ENCODE results near the gene KDM3B.

Gene KDM3B

DNA sequence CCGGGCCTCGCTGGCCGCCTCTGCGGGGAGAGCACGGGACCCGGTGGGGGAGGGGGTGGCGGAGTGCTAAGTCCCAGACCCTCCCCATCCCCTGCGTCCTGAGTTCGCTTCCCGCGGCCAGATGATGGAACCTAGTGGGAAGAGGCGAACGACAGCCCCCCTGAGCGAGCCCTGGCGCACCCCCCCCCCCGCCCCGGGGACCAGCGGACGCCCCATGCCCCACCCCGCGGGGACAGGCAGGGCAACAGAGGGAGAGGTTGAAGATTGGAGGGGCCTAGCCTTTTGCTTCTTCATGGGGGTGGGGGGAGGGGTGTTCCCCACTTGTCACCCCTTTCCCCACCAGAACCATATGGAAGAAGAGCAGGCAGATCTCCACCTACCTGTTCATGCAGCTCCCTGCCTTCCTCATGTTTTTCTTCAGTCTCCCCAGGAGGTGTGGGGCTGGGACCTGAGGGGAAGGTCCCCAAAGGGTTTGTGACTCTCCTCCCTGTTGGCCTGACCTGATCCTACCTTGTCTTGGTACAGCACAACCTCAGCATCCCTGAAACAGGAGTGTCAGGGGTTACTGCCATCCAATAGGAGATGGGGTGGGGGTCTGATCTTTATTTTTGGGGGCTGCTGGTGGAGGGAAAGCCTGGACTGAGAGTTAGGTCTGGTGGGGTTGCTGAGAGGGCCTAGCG, 13.9 kb upstream of the KDM3B start:
- ChIA-PET CTCF (interaction anchor here (0.7 to 16.0 kb wide), 4 partner anchors 14 to 158 kb away, joined by 4 to 267 read pairs (median 4); partner anchors contain the start of gene KDM3B), POLR2A (interaction anchor here (0.6 to 3.7 kb wide), 13 partner anchors 10 to 171 kb away, joined by 3 to 121 read pairs (median 3); partner anchors contain the start of genes CDC23, EGR1, KDM3B and KIF20A)

DNA sequence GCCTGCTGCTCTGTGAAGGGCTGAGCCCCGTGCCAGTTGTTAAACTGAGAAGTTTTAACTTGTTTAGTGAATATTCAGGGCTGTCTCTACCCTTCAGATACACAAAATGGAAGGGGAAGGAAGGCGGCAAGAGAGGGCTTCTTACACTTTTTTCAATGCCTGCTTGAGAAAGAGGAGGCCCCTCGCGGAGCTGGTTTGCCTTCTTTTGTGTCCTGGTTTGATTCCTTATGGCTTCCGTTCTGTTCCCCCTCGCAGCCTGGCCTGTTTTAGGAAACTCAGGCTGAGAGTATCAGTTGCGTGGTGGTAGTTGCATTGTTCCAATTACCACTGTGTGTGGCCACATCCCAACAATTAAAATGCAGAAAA, 13.4 kb upstream of the KDM3B start:
- TF ChIP-seq, protein P1, sequence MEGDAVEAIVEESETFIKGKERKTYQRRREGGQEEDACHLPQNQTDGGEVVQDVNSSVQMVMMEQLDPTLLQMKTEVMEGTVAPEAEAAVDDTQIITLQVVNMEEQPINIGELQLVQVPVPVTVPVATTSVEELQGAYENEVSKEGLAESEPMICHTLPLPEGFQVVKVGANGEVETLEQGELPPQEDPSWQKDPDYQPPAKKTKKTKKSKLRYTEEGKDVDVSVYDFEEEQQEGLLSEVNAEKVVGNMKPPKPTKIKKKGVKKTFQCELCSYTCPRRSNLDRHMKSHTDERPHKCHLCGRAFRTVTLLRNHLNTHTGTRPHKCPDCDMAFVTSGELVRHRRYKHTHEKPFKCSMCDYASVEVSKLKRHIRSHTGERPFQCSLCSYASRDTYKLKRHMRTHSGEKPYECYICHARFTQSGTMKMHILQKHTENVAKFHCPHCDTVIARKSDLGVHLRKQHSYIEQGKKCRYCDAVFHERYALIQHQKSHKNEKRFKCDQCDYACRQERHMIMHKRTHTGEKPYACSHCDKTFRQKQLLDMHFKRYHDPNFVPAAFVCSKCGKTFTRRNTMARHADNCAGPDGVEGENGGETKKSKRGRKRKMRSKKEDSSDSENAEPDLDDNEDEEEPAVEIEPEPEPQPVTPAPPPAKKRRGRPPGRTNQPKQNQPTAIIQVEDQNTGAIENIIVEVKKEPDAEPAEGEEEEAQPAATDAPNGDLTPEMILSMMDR (IDR thresholded peaks at IDR 0.05; ENCODE audit: insufficient read depth, low read length, missing control alignments) = no peak
- peak overlapping the region; percentile 80 for H3K4me3 ChIP-seq (ENCODE audit: low read depth, low read length)
- ChIA-PET POLR2A (interaction anchor here (0.5 to 3.7 kb wide), 3 partner anchors 12 to 857 kb away, joined by 3 to 121 read pairs (median 3); partner anchors contain the start of gene KDM3B), CTCF (interaction anchor here (0.7 to 16.0 kb wide), 3 partner anchors 13 to 158 kb away, joined by 4 to 267 read pairs (median 4); partner anchors contain the start of gene KDM3B)
- no peak for DNase-seq (ENCODE audit: low read depth, low spot score)

More for the DNA sequence above, 13.9 kb upstream of the KDM3B start:
- peak overlapping the region; percentile 80 for H3K4me3 ChIP-seq (ENCODE audit: low read depth, low read length)
- no peak for DNase-seq (ENCODE audit: low read depth, low spot score)
- TF ChIP-seq, protein P1 (IDR thresholded peaks at IDR 0.05; ENCODE audit: insufficient read depth, low read length, missing control alignments) = no peak

DNA sequence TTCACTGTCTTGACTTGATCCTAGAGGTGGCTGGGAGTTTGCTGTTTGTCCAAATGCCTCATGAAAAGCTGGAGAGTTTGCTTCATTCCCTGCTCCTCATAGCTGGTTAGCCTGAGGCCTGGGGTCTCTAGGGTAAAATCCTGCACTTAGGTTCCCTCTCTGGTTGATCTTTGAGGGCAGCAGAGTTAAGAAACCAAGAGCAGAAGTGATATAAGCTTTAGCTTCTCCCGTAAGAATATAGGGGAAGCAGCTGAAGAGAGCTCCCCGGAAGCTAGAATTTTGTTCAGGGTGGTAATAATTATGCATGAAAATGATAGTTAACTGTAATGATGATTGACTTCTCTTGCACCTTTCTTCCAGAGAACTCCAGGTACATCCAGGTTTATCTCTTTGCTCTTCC, 13.0 kb upstream of the KDM3B start:
- TF ChIP-seq, protein P1 (IDR thresholded peaks at IDR 0.05; ENCODE audit: insufficient read depth, low read length, missing control alignments) = no peak
- POLR2A ChIA-PET = interaction anchor here (0.5 to 3.7 kb wide), 3 partner anchors 11 to 1269 kb away, joined by 3 to 121 read pairs (median 3); partner anchors contain the start of gene KDM3B
- peak overlapping the region; percentile 80 for H3K4me3 ChIP-seq (ENCODE audit: low read depth, low read length)
- no peak for DNase-seq (ENCODE audit: low read depth, low spot score)
- CTCF ChIA-PET = interaction anchor here (0.7 to 16.0 kb wide), 3 partner anchors 13 to 159 kb away, joined by 4 to 267 read pairs (median 4); partner anchors contain the start of gene KDM3B

DNA sequence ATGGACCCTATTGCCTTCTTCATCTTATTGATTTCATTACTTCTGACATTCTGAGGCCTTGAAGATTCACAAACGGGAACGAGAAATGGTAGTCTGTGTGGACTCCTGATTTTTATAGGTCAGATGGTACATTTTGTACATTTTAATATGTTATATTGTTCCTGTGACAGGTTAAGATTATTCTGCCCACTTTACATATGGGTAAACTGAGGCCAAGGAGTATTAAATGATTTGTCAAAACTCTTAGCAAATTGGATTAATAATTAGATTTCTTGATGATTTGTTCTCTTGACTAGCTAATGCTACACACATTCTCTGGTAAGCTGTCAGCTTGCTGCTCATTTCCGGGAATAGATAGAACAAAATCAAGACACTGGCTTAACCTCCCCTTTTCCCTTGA, 12.5 kb upstream of the KDM3B start:
- POLR2A ChIA-PET = interaction anchor here (0.6 to 3.7 kb wide), 2 partner anchors 11 to 1268 kb away, joined by 3 to 121 read pairs; partner anchors contain the start of gene KDM3B
- no peak for DNase-seq (ENCODE audit: low read depth, low spot score)
- CTCF ChIA-PET = interaction anchor here (1.3 to 16.0 kb wide), 2 partner anchors 12 to 117 kb away, joined by 4 to 267 read pairs; partner anchors contain the start of gene KDM3B
- TF ChIP-seq, protein P1 (IDR thresholded peaks at IDR 0.05; ENCODE audit: insufficient read depth, low read length, missing control alignments) = no peak
- H3K4me3 ChIP-seq (ENCODE audit: low read depth, low read length) = peak overlapping the region; percentile 80

DNA sequence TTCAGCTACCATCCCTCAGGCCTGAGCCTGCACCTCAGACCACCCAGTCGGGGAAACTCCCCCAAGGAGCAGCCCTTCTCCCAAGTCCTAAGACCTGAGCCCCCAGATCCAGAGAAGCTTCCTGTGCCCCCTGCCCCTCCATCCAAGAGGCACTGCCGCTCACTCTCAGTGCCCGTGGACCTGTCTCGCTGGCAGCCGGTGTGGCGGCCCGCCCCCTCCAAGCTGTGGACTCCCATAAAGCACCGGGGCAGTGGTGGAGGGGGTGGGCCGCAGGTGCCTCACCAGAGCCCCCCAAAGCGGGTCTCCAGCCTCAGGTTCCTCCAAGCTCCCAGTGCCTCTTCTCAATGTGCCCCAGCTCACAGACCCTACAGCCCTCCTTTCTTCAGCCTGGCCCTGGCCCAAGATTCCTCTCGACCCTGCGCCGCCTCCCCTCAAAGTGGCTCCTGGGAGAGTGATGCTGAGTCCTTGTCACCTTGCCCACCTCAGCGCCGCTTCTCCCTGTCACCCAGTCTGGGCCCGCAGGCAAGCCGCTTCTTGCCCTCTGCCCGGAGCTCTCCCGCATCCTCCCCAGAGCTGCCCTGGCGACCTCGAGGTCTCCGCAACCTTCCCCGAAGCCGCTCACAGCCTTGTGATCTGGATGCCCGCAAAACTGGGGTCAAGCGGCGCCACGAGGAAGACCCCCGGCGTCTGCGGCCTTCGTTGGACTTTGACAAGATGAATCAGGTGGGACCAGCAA, 7.4 kb upstream of the KDM3B start:
- no peak overlapping the region for H3K4me3 ChIP-seq (ENCODE audit: low read depth, low read length)
- CTCF ChIA-PET = interaction anchor here (16.0 kb wide), 1 partner anchor 7 kb away, joined by 267 read pairs; the partner anchor contains the start of gene KDM3B
- POLR2A ChIA-PET = interaction anchor here (0.6 to 0.7 kb wide), 2 partner anchors 9 to 197 kb away, joined by 3 read pairs; no protein-coding TSS in a partner anchor
- TF ChIP-seq, protein P1 (IDR thresholded peaks at IDR 0.05; ENCODE audit: insufficient read depth, low read length, missing control alignments) = no peak
- no peak for DNase-seq (ENCODE audit: low read depth, low spot score)
